OCI-M1 (cell line): Measurements from ENCODE around the gene M1AP.

Experiments used
- DNase-seq: peaks from one replicate; lab custom pipeline; 2025; lab: John Stamatoyannopoulos, UW

M1AP gene

GRCh38 chr2:74524955-74525716 lies 123.0 kb downstream of the M1AP start:
- no peak for DNase-seq

DNA sequence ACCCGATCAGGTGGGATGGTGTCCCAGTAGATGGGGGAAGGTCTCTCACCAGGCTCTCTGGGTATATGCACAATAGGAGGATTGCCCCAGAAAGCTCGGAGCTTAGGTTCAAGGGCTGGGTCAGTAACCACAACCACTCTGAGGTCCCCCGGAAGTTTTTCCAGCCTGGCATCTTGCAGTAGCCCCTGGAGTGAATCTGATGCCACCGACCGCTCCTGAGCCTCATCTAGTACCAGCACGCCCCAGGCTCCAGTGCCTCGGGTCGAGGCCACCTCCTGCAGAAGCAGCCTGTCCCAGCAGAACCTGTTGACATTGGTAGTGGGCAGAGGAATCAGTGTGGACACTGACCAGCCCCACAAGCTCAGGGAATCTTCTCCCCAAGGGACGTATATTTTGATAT lies 124.1 kb downstream of the M1AP start:
- no peak for DNase-seq

DNA sequence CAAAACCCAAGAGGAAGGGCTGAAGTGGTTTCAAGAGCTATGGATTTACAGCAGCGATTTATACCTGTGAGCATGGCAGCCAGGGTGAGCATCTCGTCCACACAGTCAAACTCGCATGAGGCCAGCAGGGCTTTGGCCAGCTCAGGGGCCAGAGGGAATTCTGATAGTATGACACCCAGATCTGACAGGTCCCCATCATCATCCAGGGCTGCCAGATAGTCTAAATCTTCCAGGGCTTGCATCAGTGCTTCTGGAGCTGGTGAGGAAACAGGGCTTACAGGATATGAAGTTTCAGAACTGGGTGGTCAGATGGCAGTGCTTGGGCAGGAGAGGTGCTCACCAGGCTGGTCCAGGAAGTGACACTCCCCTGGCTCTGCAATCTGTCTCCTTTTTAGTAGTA lies 125.6 kb downstream of the M1AP start:
- no peak for DNase-seq

DNA sequence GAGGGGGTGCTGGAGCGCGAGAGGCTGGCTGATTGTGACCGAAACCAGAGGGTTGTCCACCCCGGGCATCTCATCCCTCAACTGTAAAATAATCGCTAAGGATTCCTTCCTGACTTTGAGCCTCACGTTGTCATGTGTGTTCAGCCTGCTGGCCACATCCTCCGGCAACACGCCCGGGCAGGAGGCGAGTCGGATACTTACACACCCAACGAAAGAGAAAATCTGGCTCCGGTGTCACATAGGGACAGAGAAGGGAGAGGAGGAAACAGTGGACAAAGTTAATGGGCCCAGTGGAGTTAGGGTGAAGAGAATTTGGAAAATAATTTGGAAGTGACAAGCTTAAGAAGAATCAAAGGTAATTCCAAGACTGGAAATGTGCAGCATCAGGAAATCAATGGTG lies 131.5 kb downstream of the M1AP start:
- no peak for DNase-seq

DNA sequence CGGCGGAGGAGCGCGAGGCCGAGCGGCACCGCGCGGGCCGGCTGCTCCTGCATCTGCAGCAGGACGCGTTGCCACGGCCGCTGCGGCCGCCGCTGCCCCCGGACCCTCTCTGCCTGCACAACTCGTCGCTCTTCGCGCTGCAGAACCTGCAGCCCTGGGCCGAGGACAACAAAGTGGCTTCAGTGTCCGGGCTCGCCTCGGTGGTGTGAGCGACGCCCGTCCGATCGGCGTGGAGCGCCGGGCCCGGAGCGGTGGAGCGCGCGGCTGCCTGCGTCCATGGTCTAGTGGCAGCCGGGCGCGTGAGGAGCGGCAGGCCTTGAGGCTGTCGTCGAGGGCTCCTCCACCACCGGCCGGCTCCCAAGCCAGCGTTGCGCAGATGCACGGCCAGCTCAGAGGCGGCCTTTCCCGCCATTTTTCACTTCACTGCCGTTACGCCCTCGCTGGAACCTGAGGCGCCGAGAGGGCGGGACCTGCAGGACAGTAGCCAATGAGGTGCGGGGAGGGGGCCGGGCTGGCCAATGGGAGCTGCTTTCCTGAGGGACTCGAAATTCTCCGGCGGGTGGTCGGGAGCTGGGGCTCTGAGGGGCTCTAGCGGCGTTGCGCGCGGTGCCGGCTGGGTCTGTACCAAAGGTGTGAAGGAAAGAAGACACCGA lies 132.0 kb downstream of the M1AP start:
- no peak for DNase-seq

- no peak for DNase-seq
These were observed 132.7 kb downstream of the M1AP start for GRCh38 chr2:74515271-74515980.

GRCh38 chr2:74514368-74515270 lies 133.5 kb downstream of the M1AP start, which contains the start of gene TLX2:
TSS of gene TLX2 (plus strand) at chr2:74514450. CDS start at chr2:74514807, 357 bp downstream.
- no peak for DNase-seq

DNA sequence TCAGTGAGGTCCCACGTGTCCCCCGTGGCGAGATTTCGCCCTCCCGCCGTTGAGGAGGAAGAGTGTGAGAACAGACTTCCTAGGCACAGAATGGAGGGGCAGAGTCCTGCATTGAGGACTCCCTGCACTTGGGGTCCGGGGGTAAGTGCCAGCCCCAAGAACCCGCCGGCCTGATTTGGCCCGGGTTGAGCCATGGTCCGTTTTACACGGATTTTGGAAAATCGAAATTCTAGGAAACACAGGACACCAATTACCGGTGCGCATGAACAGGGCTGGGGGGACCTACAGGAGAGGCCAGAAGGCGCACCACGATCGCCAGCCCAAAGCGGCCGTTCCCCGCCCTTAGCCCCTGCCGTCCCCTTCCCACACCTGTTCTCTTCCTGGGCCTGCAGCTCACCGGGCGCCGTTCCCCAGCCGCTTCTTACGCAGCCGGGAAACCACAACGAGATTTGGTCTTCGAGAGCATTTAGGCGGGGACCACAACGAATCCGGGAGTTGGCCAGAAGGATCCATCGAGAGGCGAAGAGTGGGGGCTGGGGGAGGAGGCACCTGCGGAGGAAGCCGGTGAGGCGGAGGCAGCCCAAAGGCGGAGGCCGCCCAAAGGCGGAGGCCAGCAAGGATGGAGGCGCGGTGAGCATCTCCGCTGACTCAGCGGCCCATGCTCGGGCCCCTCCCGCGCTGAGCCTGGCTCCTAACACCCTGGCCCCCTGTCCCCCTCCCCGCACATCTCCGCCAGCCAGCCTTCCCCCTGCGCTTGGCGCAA lies 134.3 kb downstream of the M1AP start:
- DNase-seq, result no peak

DNA sequence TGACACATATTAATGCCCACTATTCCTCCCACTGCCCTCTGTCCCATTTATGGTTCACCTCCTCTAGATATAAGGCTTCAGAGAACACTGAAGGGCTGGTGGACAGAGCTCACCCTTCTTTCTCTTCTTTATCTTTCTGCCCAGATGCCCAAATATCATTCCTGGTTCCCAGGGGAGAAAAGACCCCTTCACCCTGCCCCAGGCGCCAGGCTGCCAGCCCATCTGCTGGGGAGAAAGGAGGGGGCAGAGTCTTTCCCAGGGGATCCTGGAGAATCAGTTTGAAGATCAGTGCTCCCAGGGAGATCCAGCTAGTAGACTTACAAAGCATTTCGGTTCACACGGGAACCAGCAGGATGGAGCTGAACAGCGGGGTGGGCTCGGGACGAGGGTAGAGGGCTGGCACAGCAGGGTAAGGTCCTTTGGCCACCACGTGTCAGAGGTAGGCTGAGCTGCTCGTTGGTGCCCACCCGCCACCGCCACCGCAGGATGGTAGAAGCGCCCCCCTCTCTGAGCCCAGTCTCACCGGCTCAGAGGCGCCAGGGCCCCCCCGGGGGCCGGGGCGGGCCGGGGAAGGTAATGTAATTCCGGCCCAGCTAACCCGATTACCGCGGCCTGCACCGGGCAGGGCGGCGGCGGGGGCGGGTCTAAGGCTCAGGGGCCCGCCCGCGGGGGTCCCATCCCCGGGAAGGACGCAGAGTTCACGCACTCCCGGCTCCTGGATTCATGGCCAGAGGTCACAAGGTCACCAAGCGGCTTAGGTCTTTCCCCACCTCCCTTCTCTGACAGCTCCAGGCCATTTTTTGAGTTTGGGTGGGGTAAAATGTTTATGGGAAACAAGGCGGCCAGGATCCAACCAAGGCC lies 135.2 kb downstream of the M1AP start:
- DNase-seq, result no peak

- DNase-seq, result no peak
These were observed 136.8 kb downstream of the M1AP start for GRCh38 chr2:74511104-74511989.

DNA sequence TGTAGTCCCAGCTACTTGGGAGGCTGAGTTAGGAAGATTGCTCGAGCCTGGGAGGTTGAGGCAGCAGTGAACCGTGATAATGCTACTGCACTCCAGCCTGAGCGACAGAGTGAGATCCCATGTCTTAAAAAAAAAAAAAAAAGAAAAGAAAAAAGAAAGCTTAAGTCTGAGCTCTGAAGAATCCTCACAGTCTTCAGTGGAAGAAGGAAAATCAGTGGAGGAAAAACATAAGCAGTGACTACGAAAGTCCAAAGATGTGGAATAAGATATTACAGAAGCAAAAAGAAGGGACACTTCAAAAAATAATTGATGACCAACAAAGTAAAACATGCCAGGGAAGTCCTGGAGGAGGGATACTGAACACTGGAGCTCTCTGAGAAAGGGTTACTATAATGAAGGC lies 137.9 kb downstream of the M1AP start:
- DNase-seq, result no peak

DNA sequence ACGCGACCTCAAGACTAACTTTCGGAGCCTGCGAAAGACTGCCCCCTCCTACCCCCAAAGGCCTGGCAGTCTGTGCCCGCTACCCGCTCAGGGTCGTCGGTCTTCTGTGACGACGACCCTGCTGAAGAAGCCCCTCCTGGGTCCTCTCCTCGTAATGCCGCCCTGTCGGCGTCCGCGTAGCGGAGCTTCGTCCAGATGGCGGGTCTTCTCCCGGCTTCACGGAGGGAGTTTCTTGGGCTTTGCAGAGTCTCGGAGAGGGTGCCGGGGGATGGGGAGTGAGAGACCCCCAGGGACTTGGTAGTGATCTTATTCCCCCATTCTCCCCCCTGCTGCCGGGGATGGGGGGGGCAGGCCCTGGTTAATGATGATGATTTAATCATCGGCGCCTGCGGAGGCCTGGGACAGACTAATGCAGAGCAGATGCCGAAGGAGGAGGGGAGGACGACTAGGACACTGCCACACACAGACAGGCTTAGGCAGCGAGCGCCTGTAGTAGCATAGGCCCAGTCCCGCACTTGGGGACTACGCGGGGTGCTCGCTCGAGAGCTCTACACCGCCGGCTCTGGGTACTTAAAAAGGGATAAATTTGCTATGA lies 140.1 kb downstream of the M1AP start:
- DNase-seq, result no peak
